Hepatocyte (in vitro differentiated cells): Measurements from ENCODE around the gene CWC25. TPM values are rescaled to one million over a fixed set of nuclear protein-coding genes. Genes with fewer than 3 reads are reported as not detected.

Experiments
- DNase-seq: peaks from one replicate; pipeline ENCODE4 v3.0.0-alpha.2; 2016; ENCODE audit warnings: low spot score
- H2AFZ ChIP-seq: fragments of 200-600 bp; sonication (generic); 2 replicates; pipeline ENCODE4 v1.6.0; 2016; ENCODE audit warnings: antibody characterized with exemption, mild to moderate bottlenecking
- H3K27ac ChIP-seq: fragments of 200-600 bp; sonication (generic); 2 replicates; pipeline ENCODE4 v1.5.1; 2016; ENCODE audit warnings: mild to moderate bottlenecking
- H3K27me3 ChIP-seq: fragments of 200-600 bp; sonication (generic); 2 replicates; pipeline ENCODE4 v1.6.1; 2016
- H3K36me3 ChIP-seq: fragments of 200-600 bp; sonication (generic); replicated peaks from 2 replicates; pipeline ENCODE4 v1.5.1; 2016; ENCODE audit warnings: low read depth; ENCODE audit not compliant: insufficient read depth
- H3K4me1 ChIP-seq: fragments of 200-600 bp; sonication (generic); 2 replicates; pipeline ENCODE4 v1.5.1; 2016; ENCODE audit warnings: mild to moderate bottlenecking, moderate library complexity; ENCODE audit not compliant: insufficient read depth
- H3K4me2 ChIP-seq: fragments of 200-600 bp; sonication (generic); 2 replicates; pipeline ENCODE4 v1.6.0; 2016
- H3K4me3 ChIP-seq: fragments of 200-600 bp; sonication (generic); 2 replicates; pipeline ENCODE4 v1.5.1; 2016; ENCODE audit warnings: mild to moderate bottlenecking
- H3K79me2 ChIP-seq: fragments of 200-600 bp; sonication (generic); 2 replicates; pipeline ENCODE4 v1.6.0; 2017; ENCODE audit warnings: mild to moderate bottlenecking
- H3K9me2 ChIP-seq: fragments of 200-600 bp; sonication (generic); replicated peaks from 2 replicates; pipeline ENCODE4 v1.6.0; 2017; ENCODE audit warnings: mild to moderate bottlenecking; ENCODE audit not compliant: insufficient read depth
- H3K9me3 ChIP-seq: fragments of 200-600 bp; sonication (generic); 2 replicates; pipeline ENCODE4 v1.5.1; 2016; ENCODE audit warnings: low read depth, mild to moderate bottlenecking
- H4K20me1 ChIP-seq: fragments of 200-600 bp; sonication (generic); 2 replicates; pipeline ENCODE4 v1.6.0; 2016; ENCODE audit warnings: mild to moderate bottlenecking; ENCODE audit not compliant: insufficient read depth, poor library complexity, severe bottlenecking
- EZH2 ChIP-seq: fragments of 200-600 bp; sonication (generic); IDR thresholded peaks from 2 replicates; pipeline ENCODE4 v1.6.1; 2016; ENCODE audit warnings: antibody characterized with exemption, mild to moderate bottlenecking, borderline replicate concordance
- EZH2phosphoT487 ChIP-seq: fragments of 200-600 bp; sonication (generic); IDR thresholded peaks from one replicate; pipeline ENCODE4 v1.6.1; 2018; ENCODE audit warnings: antibody characterized with exemption, mild to moderate bottlenecking, low read depth, moderate library complexity; ENCODE audit not compliant: unreplicated experiment, severe bottlenecking
- WGBS: methylation state at CpG from one replicate; pipeline ENCODE4 v1.1.6; 2016; ENCODE audit warnings: low lambda C conversion rate; ENCODE audit errors: missing lambda C conversion rate; 5-methylcytosine and 5-hydroxymethylcytosine counted together
- polyA plus RNA-seq: library from polyadenylated mRNA; unstranded; fragments of >200 nt; fragmentation: Nextera tagmentation; extraction: Ambion mirVana; gene quantifications from 2 replicates; pipeline ENCODE4 v1.2.1, GENCODE V29; 2016
- total RNA-seq: library from RNA; depleted of rRNA; stranded (reverse); fragments of >200 nt; gene quantifications from 2 replicates; pipeline ENCODE4 v1.2.3, GENCODE V29; 2014
- TF ChIP-seq, protein P1 (sequence below): fragments of 200-600 bp; sonication (generic); IDR thresholded peaks from 2 replicates; pipeline ENCODE4 v1.5.1; 2016; ENCODE audit warnings: antibody characterized with exemption, mild to moderate bottlenecking; ENCODE audit not compliant: poor library complexity

CWC25 gene
- total and polyA plus RNA-seq, 2 experiments from 2014 or later = 10.0 to 18.5 TPM

DNA sequence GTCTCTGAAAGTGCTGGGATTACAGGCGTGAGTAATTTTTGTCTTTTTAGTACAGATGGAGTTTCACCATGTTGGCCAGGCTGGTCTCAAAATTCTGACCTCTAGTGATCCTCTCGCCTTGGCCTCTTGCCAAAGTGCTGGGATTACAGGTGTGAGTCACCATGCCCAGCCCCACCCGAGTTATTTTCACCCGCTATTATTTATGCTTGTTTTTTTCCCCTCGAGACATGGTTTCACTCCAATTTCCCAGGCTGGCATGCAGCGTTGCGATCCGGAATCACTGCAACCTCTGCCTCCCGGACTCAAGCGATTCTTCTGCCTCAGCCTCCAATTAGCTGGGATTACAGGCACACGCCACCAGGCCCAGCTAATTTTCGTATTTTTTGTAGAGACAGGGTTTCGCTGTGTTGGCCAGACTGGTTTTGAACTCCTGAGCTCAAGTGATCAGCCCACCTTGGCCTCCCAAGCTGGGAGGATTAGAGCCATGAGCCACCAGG is 19.2 kb upstream of the CWC25 start:
- Histone ChIP-seq H4K20me1 (no peaks in the 10 kb centered on the region), H3K79me2 (peaks cover 4% of the 10 kb centered on the region), H3K27ac (peak overlapping the region; percentile 62), H3K4me2 (peak overlapping the region; percentile 20), H3K27me3 (no peaks in the 10 kb centered on the region), H3K9me3 (no peaks in the 10 kb centered on the region), H3K4me3 (no peak overlapping the region), H2AFZ (no peak overlapping the region), H3K4me1 (no peaks in the 10 kb centered on the region), H3K9me2 (no peaks in the 10 kb centered on the region), H3K36me3 (no peaks in the 10 kb centered on the region)
- peak; percentile 49 for DNase-seq
- TF ChIP-seq, protein P1, sequence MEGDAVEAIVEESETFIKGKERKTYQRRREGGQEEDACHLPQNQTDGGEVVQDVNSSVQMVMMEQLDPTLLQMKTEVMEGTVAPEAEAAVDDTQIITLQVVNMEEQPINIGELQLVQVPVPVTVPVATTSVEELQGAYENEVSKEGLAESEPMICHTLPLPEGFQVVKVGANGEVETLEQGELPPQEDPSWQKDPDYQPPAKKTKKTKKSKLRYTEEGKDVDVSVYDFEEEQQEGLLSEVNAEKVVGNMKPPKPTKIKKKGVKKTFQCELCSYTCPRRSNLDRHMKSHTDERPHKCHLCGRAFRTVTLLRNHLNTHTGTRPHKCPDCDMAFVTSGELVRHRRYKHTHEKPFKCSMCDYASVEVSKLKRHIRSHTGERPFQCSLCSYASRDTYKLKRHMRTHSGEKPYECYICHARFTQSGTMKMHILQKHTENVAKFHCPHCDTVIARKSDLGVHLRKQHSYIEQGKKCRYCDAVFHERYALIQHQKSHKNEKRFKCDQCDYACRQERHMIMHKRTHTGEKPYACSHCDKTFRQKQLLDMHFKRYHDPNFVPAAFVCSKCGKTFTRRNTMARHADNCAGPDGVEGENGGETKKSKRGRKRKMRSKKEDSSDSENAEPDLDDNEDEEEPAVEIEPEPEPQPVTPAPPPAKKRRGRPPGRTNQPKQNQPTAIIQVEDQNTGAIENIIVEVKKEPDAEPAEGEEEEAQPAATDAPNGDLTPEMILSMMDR = no peak
- TF ChIP-seq EZH2 = no peak
- TF ChIP-seq EZH2phosphoT487 = no peak
- 70% methylated on average over 13 of the region's 13 CpGs for WGBS

DNA sequence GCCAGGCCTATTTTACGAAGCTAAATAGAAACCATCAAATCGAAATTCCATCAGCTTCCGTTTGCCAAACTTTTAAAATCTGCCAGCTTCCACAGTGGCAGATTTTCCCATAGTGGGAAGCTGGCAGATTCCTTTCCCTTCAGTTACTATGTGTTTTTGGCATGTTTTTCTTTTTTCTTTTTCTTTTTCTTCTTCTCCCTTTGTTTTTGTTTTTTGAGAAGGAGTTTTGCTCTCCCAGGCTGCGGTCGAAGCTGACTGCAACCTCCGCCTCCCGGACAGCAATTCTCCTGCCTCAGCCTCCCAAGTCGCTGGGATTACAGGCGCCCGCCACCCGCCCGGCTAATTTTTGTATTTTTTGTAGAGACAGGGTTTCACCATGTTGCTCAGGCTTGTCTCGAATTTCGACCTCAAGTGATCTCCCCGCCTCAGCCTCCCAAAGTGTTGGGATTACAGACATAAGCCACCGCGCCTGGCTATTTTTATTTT is 684 bp upstream of the CWC25 start:
- Histone ChIP-seq H3K4me2 (peak overlapping the region; percentile 84), H3K27ac (peak overlapping the region; percentile 99), H3K9me2 (no peaks in the 10 kb centered on the region), H3K36me3 (no peaks in the 10 kb centered on the region), H3K4me1 (peaks cover 13% of the 10 kb centered on the region), H2AFZ (peak overlapping the region; percentile 67), H3K27me3 (no peaks in the 10 kb centered on the region), H3K9me3 (no peaks in the 10 kb centered on the region), H4K20me1 (no peaks in the 10 kb centered on the region), H3K79me2 (peaks cover 40% of the 10 kb centered on the region), H3K4me3 (peak overlapping the region; percentile 33)
- 96% methylated on average over 17 of the region's 17 CpGs for WGBS
- TF ChIP-seq EZH2phosphoT487 = no peak
- TF ChIP-seq EZH2 = no peak
- TF ChIP-seq, protein P1 = no peak
- DNase-seq = no peak

DNA sequence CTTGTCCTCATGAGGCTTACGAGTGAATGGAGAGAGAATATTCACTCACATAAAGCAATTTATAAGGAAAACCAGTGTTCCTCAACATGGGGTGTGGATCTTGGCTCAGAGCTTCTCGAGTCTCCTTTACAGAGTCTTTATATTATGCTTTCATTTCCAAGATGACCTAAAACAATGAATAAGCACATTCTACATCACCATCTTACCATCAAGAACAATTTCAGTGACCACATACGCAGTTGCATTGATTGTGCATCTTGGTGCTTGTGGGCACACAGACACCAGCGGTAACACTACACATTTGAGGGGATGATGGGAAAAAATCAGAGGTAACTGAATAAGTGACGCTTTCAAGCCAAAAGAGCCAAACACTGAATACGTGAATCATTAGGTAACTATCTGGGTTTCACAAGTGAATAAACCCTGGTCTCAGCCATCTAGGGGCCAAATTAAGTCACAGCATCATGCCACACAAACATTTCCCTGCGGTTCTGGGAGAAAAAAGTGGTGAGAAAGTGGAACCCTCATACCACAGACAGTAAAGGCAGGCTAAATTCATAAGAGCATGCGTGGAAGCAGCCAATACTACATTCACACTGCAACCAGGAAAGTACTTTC is 9.4 kb downstream of the CWC25 start:
- TF ChIP-seq EZH2 (no peak), EZH2phosphoT487 (no peak)
- no peak overlapping the region for H3K4me2 ChIP-seq
- H4K20me1 ChIP-seq = no peaks in the 10 kb centered on the region
- no peak overlapping the region for H2AFZ ChIP-seq
- peaks cover 37% of the 10 kb centered on the region for H3K79me2 ChIP-seq
- no peaks in the 10 kb centered on the region for H3K36me3 ChIP-seq
- no peaks in the 10 kb centered on the region for H3K9me2 ChIP-seq
- H3K27me3 ChIP-seq = no peaks in the 10 kb centered on the region
- no peaks in the 10 kb centered on the region for H3K9me3 ChIP-seq
- H3K4me1 ChIP-seq = no peaks in the 10 kb centered on the region
- 89% methylated on average over 8 of the region's 8 CpGs for WGBS
- H3K4me3 ChIP-seq = no peak overlapping the region
- DNase-seq = no peak
- no peak overlapping the region for H3K27ac ChIP-seq

DNA sequence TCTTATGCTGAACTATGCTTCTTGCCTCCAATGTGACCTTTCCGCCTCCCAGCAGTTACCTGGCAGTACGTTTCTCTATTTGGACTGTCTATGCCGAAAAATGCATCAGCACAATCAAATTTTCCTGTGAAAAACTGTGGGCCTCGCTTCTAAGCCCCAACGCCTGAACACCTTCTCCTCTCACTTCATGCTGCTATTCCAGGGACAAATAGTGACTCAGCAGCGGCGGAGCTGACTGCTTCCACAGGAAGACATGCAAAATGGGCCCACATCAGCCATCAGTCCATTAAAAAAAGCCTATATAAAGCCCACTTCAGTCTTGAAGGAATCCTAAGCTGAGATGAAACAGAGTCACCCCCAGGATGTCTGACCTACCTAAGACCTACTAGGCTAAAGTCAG is 15.3 kb downstream of the CWC25 start:
- TF ChIP-seq EZH2 (no peak), EZH2phosphoT487 (no peak)
- TF ChIP-seq, protein P1 = no peak
- no peaks in the 10 kb centered on the region for H3K27me3 ChIP-seq
- no peak overlapping the region for H3K27ac ChIP-seq
- H3K9me2 ChIP-seq = no peaks in the 10 kb centered on the region
- no peak overlapping the region for H3K4me2 ChIP-seq
- no peaks in the 10 kb centered on the region for H3K9me3 ChIP-seq
- no peak overlapping the region for H2AFZ ChIP-seq
- H4K20me1 ChIP-seq = no peaks in the 10 kb centered on the region
- 98% methylated on average over 7 of the region's 7 CpGs for WGBS
- DNase-seq = no peak
- no peaks in the 10 kb centered on the region for H3K36me3 ChIP-seq
- H3K4me1 ChIP-seq = no peaks in the 10 kb centered on the region
- no peak overlapping the region for H3K4me3 ChIP-seq
- H3K79me2 ChIP-seq = no peaks in the 10 kb centered on the region
